HUES6 (cell line): ENCODE results near the gene SLC10A1.

Experiments used
- H3K27ac ChIP-seq: 2 replicates; pipeline ENCODE4 v1.7.0; 2013; ENCODE audit warnings: low read depth, mild to moderate bottlenecking, low read length, inconsistent platforms
- H3K27me3 ChIP-seq: 2 replicates; pipeline ENCODE4 v1.6.1; 2013; ENCODE audit warnings: low read length; ENCODE audit not compliant: control insufficient read depth, insufficient read depth
- H3K36me3 ChIP-seq: 2 replicates; pipeline ENCODE4 v1.6.1; 2013; ENCODE audit warnings: low read length; ENCODE audit not compliant: control insufficient read depth, insufficient read depth
- H3K4me1 ChIP-seq: 2 replicates; pipeline ENCODE4 v1.6.1; 2013; ENCODE audit warnings: low read length; ENCODE audit not compliant: control insufficient read depth, insufficient read depth
- H3K4me3 ChIP-seq: 2 replicates; pipeline ENCODE4 v1.5.1; 2013; ENCODE audit warnings: low read depth, low read length
- H3K9ac ChIP-seq: one replicate; pipeline ENCODE4 v1.6.1; 2013; ENCODE audit warnings: mild to moderate bottlenecking, low read length
- H3K9me3 ChIP-seq: 2 replicates; pipeline ENCODE4 v1.6.1; 2013; ENCODE audit warnings: low read depth, low read length; ENCODE audit not compliant: control insufficient read depth, insufficient read depth

Gene SLC10A1

GRCh38 chr14:69796797-69797500, at the start of gene SLC10A1:
Gene SLC10A1 (minus strand): TSS chr14:69797241. CDS start chr14:69797155, 86 bp downstream.
- no peak within 1 kb of the TSS for H3K27ac ChIP-seq
- H3K36me3 ChIP-seq = no peaks in the 10 kb centered on the region
- 0 out of 2 replicates have a peak, but pooled peaks cover 2% of the 10 kb centered on the region for H3K9me3 ChIP-seq
- H3K27me3 ChIP-seq = no peaks in the 10 kb centered on the region
- no peak within 1 kb of the TSS for H3K4me3 ChIP-seq
- no peak within 1 kb of the TSS for H3K9ac ChIP-seq
- H3K4me1 ChIP-seq = peaks cover 5% of the 10 kb centered on the region

- Histone ChIP-seq H3K9me3 (no peaks in the 10 kb centered on the region), H3K4me3 (no peak overlapping the region), H3K27ac (no peak overlapping the region), H3K27me3 (no peaks in the 10 kb centered on the region), H3K36me3 (no peaks in the 10 kb centered on the region), H3K9ac (no peak overlapping the region), H3K4me1 (peaks cover 20% of the 10 kb centered on the region)
Measured at GRCh38 chr14:69845787-69846186, 48.7 kb upstream of the SLC10A1 start.

- Histone ChIP-seq H3K9ac (no peak overlapping the region), H3K4me3 (no peak overlapping the region), H3K27me3 (no peaks in the 10 kb centered on the region), H3K36me3 (no peaks in the 10 kb centered on the region), H3K4me1 (peaks cover 20% of the 10 kb centered on the region), H3K27ac (no peak overlapping the region), H3K9me3 (no peaks in the 10 kb centered on the region)
Measured at GRCh38 chr14:69845050-69845581, 48.1 kb upstream of the SLC10A1 start.

- H3K9me3 ChIP-seq = no peaks in the 10 kb centered on the region
- H3K36me3 ChIP-seq = no peaks in the 10 kb centered on the region
- no peak overlapping the region for H3K9ac ChIP-seq
- no peak overlapping the region for H3K27ac ChIP-seq
- no peak overlapping the region for H3K4me3 ChIP-seq
- peaks cover 20% of the 10 kb centered on the region for H3K4me1 ChIP-seq
- H3K27me3 ChIP-seq = no peaks in the 10 kb centered on the region
Measured at GRCh38 chr14:69844171-69844570, 47.1 kb upstream of the SLC10A1 start.

- Histone ChIP-seq H3K4me1 (peaks cover 20% of the 10 kb centered on the region), H3K4me3 (no peak overlapping the region), H3K36me3 (no peaks in the 10 kb centered on the region), H3K9me3 (no peaks in the 10 kb centered on the region), H3K27me3 (no peaks in the 10 kb centered on the region), H3K9ac (no peak overlapping the region), H3K27ac (no peak overlapping the region)
Measured at GRCh38 chr14:69842686-69843420, 45.8 kb upstream of the SLC10A1 start.

GRCh38 chr14:69841656-69842055, 44.6 kb upstream of the SLC10A1 start:
- H3K4me1 ChIP-seq = peaks cover 20% of the 10 kb centered on the region
- no peaks in the 10 kb centered on the region for H3K9me3 ChIP-seq
- no peaks in the 10 kb centered on the region for H3K27me3 ChIP-seq
- no peak overlapping the region for H3K9ac ChIP-seq
- H3K36me3 ChIP-seq = no peaks in the 10 kb centered on the region
- H3K4me3 ChIP-seq = no peak overlapping the region
- no peak overlapping the region for H3K27ac ChIP-seq

GRCh38 chr14:69839661-69840060, 42.6 kb upstream of the SLC10A1 start:
- H3K9ac ChIP-seq = no peak overlapping the region
- no peak overlapping the region for H3K4me3 ChIP-seq
- H3K27me3 ChIP-seq = no peaks in the 10 kb centered on the region
- H3K4me1 ChIP-seq = peaks cover 20% of the 10 kb centered on the region
- no peaks in the 10 kb centered on the region for H3K9me3 ChIP-seq
- H3K36me3 ChIP-seq = no peaks in the 10 kb centered on the region
- H3K27ac ChIP-seq = no peak overlapping the region

GRCh38 chr14:69838881-69839416, 41.9 kb upstream of the SLC10A1 start:
- H3K9ac ChIP-seq = no peak overlapping the region

GRCh38 chr14:69828879-69829278, 31.8 kb upstream of the SLC10A1 start:
- Histone ChIP-seq H3K4me1 (no peaks in the 10 kb centered on the region), H3K9me3 (no peaks in the 10 kb centered on the region), H3K27ac (no peak overlapping the region), H3K27me3 (no peaks in the 10 kb centered on the region), H3K4me3 (no peak overlapping the region), H3K36me3 (no peaks in the 10 kb centered on the region), H3K9ac (no peak overlapping the region)

More at GRCh38 chr14:69838881-69839416, 41.9 kb upstream of the SLC10A1 start:
- Histone ChIP-seq H3K27me3 (no peaks in the 10 kb centered on the region), H3K36me3 (no peaks in the 10 kb centered on the region), H3K9me3 (no peaks in the 10 kb centered on the region), H3K4me3 (no peak overlapping the region), H3K4me1 (peaks cover 20% of the 10 kb centered on the region), H3K27ac (no peak overlapping the region)

GRCh38 chr14:69828354-69828753, 31.3 kb upstream of the SLC10A1 start:
- H3K36me3 ChIP-seq = no peaks in the 10 kb centered on the region
- H3K9me3 ChIP-seq = no peaks in the 10 kb centered on the region
- H3K27ac ChIP-seq = no peak overlapping the region
- no peak overlapping the region for H3K4me3 ChIP-seq
- no peaks in the 10 kb centered on the region for H3K27me3 ChIP-seq
- no peaks in the 10 kb centered on the region for H3K4me1 ChIP-seq
- no peak overlapping the region for H3K9ac ChIP-seq

GRCh38 chr14:69827560-69827959, 30.5 kb upstream of the SLC10A1 start:
- Histone ChIP-seq H3K9me3 (no peaks in the 10 kb centered on the region), H3K9ac (no peak overlapping the region), H3K4me3 (no peak overlapping the region), H3K36me3 (no peaks in the 10 kb centered on the region), H3K27me3 (no peaks in the 10 kb centered on the region), H3K27ac (no peak overlapping the region), H3K4me1 (no peaks in the 10 kb centered on the region)
